ENCODE measurements around the gene ANO8. TPM values are rescaled to one million over a fixed set of nuclear protein-coding genes. Genes with fewer than 3 reads are reported as not detected.

Gene ANO8
- total RNA-seq, 2 donors from 2014 or later, result 4.2 to 5.2 TPM

DNA sequence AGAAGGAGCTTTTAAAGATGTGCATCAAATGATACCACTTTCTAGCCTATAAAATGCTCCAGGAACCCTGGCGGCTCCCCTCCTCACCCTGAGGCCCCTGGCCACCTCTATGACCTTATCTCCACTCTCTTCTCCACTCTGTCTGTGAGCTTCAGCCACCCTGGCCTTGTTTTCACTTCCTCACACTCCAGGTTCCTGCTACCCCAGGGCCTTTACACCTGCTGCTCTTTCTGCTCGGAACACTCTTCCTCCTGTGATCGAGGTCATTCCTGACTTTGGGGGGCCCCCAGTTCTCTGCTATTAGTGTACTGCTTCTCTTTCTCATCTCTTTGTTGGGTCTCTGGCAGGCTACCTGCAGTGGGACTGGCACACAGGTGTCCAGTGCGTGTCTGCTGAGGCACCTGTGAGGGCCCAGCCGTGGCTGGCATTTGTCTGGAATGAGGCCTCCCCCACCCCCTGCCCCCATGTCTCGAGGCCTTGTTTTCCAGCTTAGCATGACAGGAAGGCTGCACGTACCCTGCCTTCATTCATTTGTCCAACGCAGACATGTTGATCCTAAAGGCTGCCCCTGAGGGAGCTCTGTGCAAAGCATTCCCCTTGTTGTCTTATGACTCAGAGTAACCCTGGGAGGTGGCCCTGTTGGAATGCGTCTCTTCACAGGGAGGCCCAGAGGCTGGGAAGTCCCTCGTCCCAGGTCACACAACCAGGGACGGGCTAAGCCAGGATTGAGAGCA, 23.0 kb downstream of the ANO8 start:
- no peak for DNase-seq (ENCODE audit: low spot score)
- no peaks in the 10 kb centered on the region for H3K27me3 ChIP-seq
- no peak for TF ChIP-seq CTCF (IDR thresholded peaks at IDR 0.05)
- H3K4me3 ChIP-seq, result no peak overlapping the region
- no peaks in the 10 kb centered on the region for H3K9me3 ChIP-seq
- peaks cover 0 to 44% of the 10 kb centered on the region in 2 donors for H3K4me1 ChIP-seq
- peaks cover 19% of the 10 kb centered on the region for H3K36me3 ChIP-seq
- H3K27ac ChIP-seq, result no peak overlapping the region

GRCh38 chr19:17309965-17310461, 24.6 kb downstream of the ANO8 start:
- no peak for TF ChIP-seq CTCF (IDR thresholded peaks at IDR 0.05)
- Histone ChIP-seq H3K36me3 (peaks cover 9% of the 10 kb centered on the region), H3K27ac (peak overlapping the region; percentile 60 to 83), H3K27me3 (no peaks in the 10 kb centered on the region), H3K9me3 (no peaks in the 10 kb centered on the region), H3K4me1 (peaks cover 0 to 56% of the 10 kb centered on the region in 2 donors), H3K4me3 (peak overlapping the region; percentile 84 to 99)
- no peak for DNase-seq (ENCODE audit: low spot score)

- H3K4me3 ChIP-seq, result peak within 1 kb of the TSS; percentile 84 to 99
- H3K4me1 ChIP-seq, result peaks cover 0 to 62% of the 10 kb centered on the region in 2 donors
- no peaks in the 10 kb centered on the region for H3K27me3 ChIP-seq
- H3K9me3 ChIP-seq, result no peaks in the 10 kb centered on the region
- DNase-seq (ENCODE audit: low spot score), result peak; percentile 100
- H3K36me3 ChIP-seq, result peaks cover 5% of the 10 kb centered on the region
- peak within 1 kb of the TSS; percentile 60 to 83 for H3K27ac ChIP-seq
- no peak for TF ChIP-seq CTCF (IDR thresholded peaks at IDR 0.05)
These were observed 25.3 kb downstream of the ANO8 start, which contains the start of gene DDA1 for GRCh38 chr19:17309198-17309964. Gene DDA1, plus strand, starts transcription at chr19:17309563. Its CDS starts 92 bp downstream, at chr19:17309655.

GRCh38 chr19:17307876-17308377, 26.7 kb downstream of the ANO8 start:
- no peak overlapping the region for H3K27ac ChIP-seq
- H3K4me1 ChIP-seq, result peaks cover 0 to 73% of the 10 kb centered on the region in 2 donors

DNA sequence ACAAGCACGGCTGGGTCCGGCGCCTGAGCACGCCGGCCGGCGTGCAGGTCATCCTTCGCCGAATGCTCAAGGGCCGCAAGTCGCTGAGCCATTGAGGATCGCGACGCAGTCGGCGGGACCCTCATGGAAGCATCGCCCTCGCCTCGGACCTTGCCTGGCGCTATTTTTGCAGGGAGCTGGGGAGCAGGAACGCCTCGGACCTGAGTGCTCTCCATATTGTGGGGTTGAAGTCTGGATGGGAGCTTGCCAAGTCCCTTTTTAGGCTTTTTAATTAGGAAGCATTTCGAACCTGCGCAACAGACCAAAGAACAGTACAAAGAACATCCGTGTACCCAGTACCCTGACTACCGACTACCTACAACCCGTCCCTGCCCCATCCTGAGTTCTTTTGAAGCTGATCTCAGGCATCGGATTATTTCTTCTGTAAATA, 28.4 kb downstream of the ANO8 start:
- DNase-seq (ENCODE audit: low spot score), result no peak
- H3K36me3 ChIP-seq, result no peaks in the 10 kb centered on the region
- no peaks in the 10 kb centered on the region for H3K27me3 ChIP-seq
- no peak for TF ChIP-seq CTCF (IDR thresholded peaks at IDR 0.05)
- peak overlapping the region; percentile 55 to 77 for H3K4me3 ChIP-seq
- peaks cover 0 to 73% of the 10 kb centered on the region in 2 donors for H3K4me1 ChIP-seq
- H3K27ac ChIP-seq, result peak overlapping the region; percentile 91 to 96
- H3K9me3 ChIP-seq, result no peaks in the 10 kb centered on the region

More at GRCh38 chr19:17307876-17308377, 26.7 kb downstream of the ANO8 start:
- no peak for DNase-seq (ENCODE audit: low spot score)
- Histone ChIP-seq H3K36me3 (no peaks in the 10 kb centered on the region), H3K4me3 (no peak overlapping the region), H3K27me3 (no peaks in the 10 kb centered on the region), H3K9me3 (no peaks in the 10 kb centered on the region)
- no peak for TF ChIP-seq CTCF (IDR thresholded peaks at IDR 0.05)

Data from right atrium auricular region (tissue), 2 donors.